ENCODE results near the gene BHLHE40.

DNA sequence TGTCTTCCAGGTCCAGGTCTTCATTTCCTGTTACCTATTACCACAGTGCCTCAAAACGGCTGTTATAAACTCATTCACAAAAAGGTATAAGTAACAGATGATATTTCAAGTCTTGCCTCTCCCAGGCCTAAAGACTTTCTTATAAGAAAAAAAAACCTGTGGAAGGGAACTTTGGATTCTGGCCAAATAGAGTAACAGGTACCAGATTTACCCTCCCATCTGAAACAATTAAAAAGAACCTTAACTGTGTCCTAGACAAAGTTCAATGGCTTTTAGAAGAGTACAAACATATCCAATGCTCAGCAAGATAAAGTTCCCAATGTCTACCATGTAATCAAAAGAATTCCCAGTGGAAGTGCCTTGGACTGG, 22.6 kb downstream of the BHLHE40 start:
- TF ChIP-seq SREBF2 (IDR thresholded peaks at IDR 0.05; ENCODE audit: low read length), result no peak
- TF ChIP-seq, protein P1, sequence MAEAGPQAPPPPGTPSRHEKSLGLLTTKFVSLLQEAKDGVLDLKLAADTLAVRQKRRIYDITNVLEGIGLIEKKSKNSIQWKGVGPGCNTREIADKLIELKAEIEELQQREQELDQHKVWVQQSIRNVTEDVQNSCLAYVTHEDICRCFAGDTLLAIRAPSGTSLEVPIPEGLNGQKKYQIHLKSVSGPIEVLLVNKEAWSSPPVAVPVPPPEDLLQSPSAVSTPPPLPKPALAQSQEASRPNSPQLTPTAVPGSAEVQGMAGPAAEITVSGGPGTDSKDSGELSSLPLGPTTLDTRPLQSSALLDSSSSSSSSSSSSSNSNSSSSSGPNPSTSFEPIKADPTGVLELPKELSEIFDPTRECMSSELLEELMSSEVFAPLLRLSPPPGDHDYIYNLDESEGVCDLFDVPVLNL (IDR thresholded peaks at IDR 0.05; ENCODE audit: low read depth, low read length), result no peak
- TF ChIP-seq, protein P2, sequence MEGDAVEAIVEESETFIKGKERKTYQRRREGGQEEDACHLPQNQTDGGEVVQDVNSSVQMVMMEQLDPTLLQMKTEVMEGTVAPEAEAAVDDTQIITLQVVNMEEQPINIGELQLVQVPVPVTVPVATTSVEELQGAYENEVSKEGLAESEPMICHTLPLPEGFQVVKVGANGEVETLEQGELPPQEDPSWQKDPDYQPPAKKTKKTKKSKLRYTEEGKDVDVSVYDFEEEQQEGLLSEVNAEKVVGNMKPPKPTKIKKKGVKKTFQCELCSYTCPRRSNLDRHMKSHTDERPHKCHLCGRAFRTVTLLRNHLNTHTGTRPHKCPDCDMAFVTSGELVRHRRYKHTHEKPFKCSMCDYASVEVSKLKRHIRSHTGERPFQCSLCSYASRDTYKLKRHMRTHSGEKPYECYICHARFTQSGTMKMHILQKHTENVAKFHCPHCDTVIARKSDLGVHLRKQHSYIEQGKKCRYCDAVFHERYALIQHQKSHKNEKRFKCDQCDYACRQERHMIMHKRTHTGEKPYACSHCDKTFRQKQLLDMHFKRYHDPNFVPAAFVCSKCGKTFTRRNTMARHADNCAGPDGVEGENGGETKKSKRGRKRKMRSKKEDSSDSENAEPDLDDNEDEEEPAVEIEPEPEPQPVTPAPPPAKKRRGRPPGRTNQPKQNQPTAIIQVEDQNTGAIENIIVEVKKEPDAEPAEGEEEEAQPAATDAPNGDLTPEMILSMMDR (IDR thresholded peaks at IDR 0.05 in 2 of 3, conservative IDR thresholded peaks at IDR 0.05 in 1 of 3; ENCODE audit: control insufficient read depth in 2 of 3, extremely low read depth in 1 of 3, insufficient read depth in 1 of 3, low read depth in 3 of 3, low read length in 3 of 3), result no peak
- no peak for TF ChIP-seq RUNX3 (IDR thresholded peaks at IDR 0.05; ENCODE audit: low read length)
- TF ChIP-seq NFYA (IDR thresholded peaks at IDR 0.05; ENCODE audit: borderline replicate concordance, low read depth, low read length), result no peak
- TF ChIP-seq, protein P3, sequence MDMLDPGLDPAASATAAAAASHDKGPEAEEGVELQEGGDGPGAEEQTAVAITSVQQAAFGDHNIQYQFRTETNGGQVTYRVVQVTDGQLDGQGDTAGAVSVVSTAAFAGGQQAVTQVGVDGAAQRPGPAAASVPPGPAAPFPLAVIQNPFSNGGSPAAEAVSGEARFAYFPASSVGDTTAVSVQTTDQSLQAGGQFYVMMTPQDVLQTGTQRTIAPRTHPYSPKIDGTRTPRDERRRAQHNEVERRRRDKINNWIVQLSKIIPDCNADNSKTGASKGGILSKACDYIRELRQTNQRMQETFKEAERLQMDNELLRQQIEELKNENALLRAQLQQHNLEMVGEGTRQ (IDR thresholded peaks at IDR 0.05; ENCODE audit: borderline replicate concordance, low read depth, low read length), result no peak

Measured in GM12878 (cell line).